ENCODE measurements around the gene SLC25A19. TPM values are rescaled to one million over a fixed set of nuclear protein-coding genes. Genes with fewer than 3 reads are reported as not detected.
"Not testable (repeated sequence)": the region's sequence is repeated elsewhere in the genome, so short reads cannot be mapped to it uniquely, and the experiment has no call there.

Gene SLC25A19
- total RNA-seq, 6 experiments from 2014 or later, result 5.7 to 14.6 (median 7.1) TPM

DNA sequence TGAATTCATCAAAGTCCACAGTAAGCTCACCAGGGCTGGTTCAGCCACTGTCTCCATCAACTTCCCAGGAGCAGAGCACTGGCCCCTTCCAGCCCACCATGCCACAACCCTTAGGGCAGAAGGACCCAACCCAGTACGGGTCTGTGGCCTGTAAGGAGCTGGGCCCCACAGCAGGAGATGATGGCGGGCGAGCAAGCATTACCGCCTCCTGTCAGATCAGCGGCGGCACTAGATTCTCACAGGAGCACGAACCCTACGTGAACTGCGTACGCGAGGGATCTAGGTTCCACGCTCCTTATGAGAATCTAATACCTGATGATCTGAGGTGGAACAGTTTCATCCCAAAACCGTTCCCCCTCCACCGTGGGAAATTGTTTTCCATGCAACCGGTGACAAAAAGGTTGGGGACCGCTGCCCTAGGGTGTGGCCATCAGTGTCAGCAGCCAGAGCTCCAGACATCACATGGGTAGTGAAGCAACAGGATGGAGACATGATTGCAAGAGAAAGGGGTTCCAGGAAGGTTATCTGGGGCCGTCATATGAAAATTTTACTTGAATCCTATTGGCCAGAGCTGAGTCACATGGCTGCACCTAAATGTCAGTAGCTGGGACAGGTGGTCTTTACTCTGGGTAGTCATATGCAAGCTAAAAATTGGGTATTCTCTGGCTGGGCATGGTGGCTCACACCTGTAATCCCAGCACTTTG lies 12.4 kb upstream of the SLC25A19 start:
- Mint-ChIP-seq H3K27ac (no peak overlapping the region), H3K36me3 (ENCODE audit: low read depth) (no peaks in the 10 kb centered on the region; the same call in 1 of the 2 replicates), H3K4me3 (no peak overlapping the region), H3K4me1 (ENCODE audit: low read depth) (no peaks in the 10 kb centered on the region), H3K9me3 (no peaks in the 10 kb centered on the region), H3K27me3 (ENCODE audit: insufficient read depth) (no peaks in the 10 kb centered on the region; the same call in 1 of the 2 replicates)
- DNase-seq, result no peak
- TF ChIP-seq CTCF (IDR thresholded peaks at IDR 0.05), result no peak

- no peak for TF ChIP-seq CTCF (IDR thresholded peaks at IDR 0.05)
- no peaks in the 10 kb centered on the region for H3K9me3 Mint-ChIP-seq
- DNase-seq, result no peak
- H3K4me3 Mint-ChIP-seq, result no peak overlapping the region
- no peaks in the 10 kb centered on the region; the same call in 1 of the 2 replicates for H3K27me3 Mint-ChIP-seq (ENCODE audit: insufficient read depth)
- no peaks in the 10 kb centered on the region; the same call in 1 of the 2 replicates for H3K36me3 Mint-ChIP-seq (ENCODE audit: low read depth)
- H3K27ac Mint-ChIP-seq, result no peak overlapping the region
- H3K4me1 Mint-ChIP-seq (ENCODE audit: low read depth), result no peaks in the 10 kb centered on the region
Measured at GRCh38 chr17:75301049-75301448, 11.8 kb upstream of the SLC25A19 start.

DNA sequence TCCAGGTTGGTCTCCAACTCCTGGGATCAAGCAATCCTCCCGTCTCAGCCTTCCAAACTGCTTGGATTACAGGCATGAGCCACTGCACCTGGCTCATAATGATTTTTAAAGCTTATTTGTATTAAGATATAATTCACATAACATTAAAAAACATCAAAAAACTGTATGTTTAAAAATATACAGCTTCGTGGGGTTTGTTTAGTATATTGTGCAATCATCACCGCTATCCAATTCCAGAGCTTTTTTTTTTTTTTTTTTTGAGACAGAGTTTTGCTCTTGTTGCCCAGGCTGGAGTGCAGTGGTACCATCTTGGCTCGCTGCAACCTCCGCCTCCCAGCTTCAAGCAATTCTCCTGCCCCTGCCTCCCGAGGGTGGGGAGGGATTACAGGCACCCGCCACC lies 11.0 kb upstream of the SLC25A19 start:
- Mint-ChIP-seq H3K36me3 (ENCODE audit: low read depth) (no peaks in the 10 kb centered on the region; the same call in 1 of the 2 replicates), H3K4me1 (ENCODE audit: low read depth) (no peaks in the 10 kb centered on the region), H3K27me3 (ENCODE audit: insufficient read depth) (no peaks in the 10 kb centered on the region), H3K27ac (no peak overlapping the region), H3K9me3 (no peaks in the 10 kb centered on the region), H3K4me3 (no peak overlapping the region)
- no peak for TF ChIP-seq CTCF (IDR thresholded peaks at IDR 0.05)
- DNase-seq, result no peak

DNA sequence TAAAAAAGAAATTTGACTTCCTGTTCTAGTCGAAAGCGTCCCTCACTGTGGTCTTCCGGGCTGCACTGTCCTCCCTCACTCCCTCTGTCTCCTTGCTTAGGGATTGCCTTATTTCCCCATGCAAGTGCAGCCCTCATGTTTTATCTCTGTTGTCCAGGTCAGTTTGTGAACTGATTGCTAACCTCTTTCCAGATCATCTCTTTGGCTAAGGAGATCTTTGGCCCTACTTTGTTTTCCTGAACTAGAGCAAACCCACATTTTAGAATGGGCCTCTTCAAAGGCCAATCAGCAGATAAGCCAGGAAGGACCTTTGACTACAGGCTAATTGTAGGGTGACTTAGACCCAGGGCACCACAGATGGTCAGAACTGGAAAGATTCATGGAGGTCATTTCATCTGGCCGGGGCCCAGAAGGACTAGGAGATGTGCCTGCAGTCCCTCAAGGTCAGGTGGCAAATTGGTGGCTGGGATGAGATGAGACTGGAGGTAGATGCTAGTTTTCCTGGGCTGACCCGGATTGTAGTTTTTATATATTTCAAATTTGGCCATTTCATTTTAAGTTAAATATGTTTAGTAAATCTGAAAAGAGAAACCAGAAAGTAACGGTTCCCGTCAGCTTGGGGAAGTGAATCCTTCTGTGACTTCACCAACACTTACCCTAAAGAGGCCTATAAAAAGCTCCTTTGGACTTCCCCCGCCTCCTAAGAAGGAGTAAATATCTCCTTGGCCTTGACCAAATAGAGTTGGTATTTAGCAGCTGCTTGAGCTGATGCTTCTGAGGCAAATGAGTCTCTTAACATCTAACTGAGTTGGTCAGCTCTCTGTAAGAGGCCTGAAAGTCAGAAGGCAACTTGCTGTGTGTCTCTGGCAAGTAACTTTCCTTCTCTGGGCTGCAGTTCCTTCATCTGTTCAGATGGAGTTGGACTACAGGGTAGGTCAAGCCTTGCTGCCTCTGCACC lies 6.2 kb upstream of the SLC25A19 start:
- no peak for DNase-seq

GRCh38 chr17:75292810-75293448 lies 3.7 kb upstream of the SLC25A19 start:
- H3K9me3 Mint-ChIP-seq; H3K4me3 Mint-ChIP-seq; DNase-seq; H3K27ac Mint-ChIP-seq; H3K4me1 Mint-ChIP-seq (ENCODE audit: low read depth); H3K36me3 Mint-ChIP-seq (ENCODE audit: low read depth); H3K27me3 Mint-ChIP-seq (ENCODE audit: insufficient read depth): not testable (repeated sequence)

More for the DNA sequence above, 6.2 kb upstream of the SLC25A19 start:
- no peaks in the 10 kb centered on the region for H3K36me3 Mint-ChIP-seq (ENCODE audit: low read depth)
- H3K27me3 Mint-ChIP-seq (ENCODE audit: insufficient read depth), result no peaks in the 10 kb centered on the region
- H3K4me1 Mint-ChIP-seq (ENCODE audit: low read depth), result no peaks in the 10 kb centered on the region
- H3K4me3 Mint-ChIP-seq, result no peak overlapping the region
- no peaks in the 10 kb centered on the region for H3K9me3 Mint-ChIP-seq
- no peak overlapping the region for H3K27ac Mint-ChIP-seq
- no peak for TF ChIP-seq CTCF (IDR thresholded peaks at IDR 0.05)
